T-helper 1 cell treated with Interleukin-12 subunit alpha and Interleukin-12 subunit beta and Interleukin-4 antibody, amounts not matched to agents 30 μg/mL and 1 μg/mL, for 36 hours (primary cell): ENCODE results near the gene L3MBTL4.
"Not testable (repeated sequence)": the region's sequence is repeated elsewhere in the genome, so short reads cannot be mapped to it uniquely, and the experiment has no call there.

Experiments
- H3K27ac Mint-ChIP-seq: one replicate; pipeline ENCODE4 v1.8.0; 2021; ENCODE audit warnings: mild to moderate bottlenecking, mixed read lengths
- H3K27me3 Mint-ChIP-seq: one replicate; pipeline ENCODE4 v1.8.0; 2021; ENCODE audit warnings: low read depth, mixed read lengths
- H3K36me3 Mint-ChIP-seq: one replicate; pipeline ENCODE4 v1.8.0; 2021; ENCODE audit warnings: low read depth, mixed read lengths
- H3K4me1 Mint-ChIP-seq: one replicate; pipeline ENCODE4 v1.8.0; 2021; ENCODE audit warnings: low read depth, mixed read lengths
- H3K4me3 Mint-ChIP-seq: one replicate; pipeline ENCODE4 v1.8.0; 2021; ENCODE audit warnings: mild to moderate bottlenecking, moderate library complexity, mixed read lengths
- H3K9me3 Mint-ChIP-seq: one replicate; pipeline ENCODE4 v1.8.0; 2021; ENCODE audit warnings: mixed read lengths

Gene L3MBTL4

GRCh38 chr18:6396276-6396675 is 18.4 kb downstream of the L3MBTL4 start:
- Mint-ChIP-seq H3K27ac (no peak overlapping the region), H3K4me1 (no peaks in the 10 kb centered on the region), H3K27me3 (no peaks in the 10 kb centered on the region), H3K4me3 (no peak overlapping the region), H3K36me3 (no peaks in the 10 kb centered on the region), H3K9me3 (peaks cover 6% of the 10 kb centered on the region)

- Mint-ChIP-seq H3K36me3 (no peaks in the 10 kb centered on the region), H3K27ac (no peak overlapping the region), H3K27me3 (no peaks in the 10 kb centered on the region), H3K9me3 (peaks cover 18% of the 10 kb centered on the region), H3K4me1 (no peaks in the 10 kb centered on the region), H3K4me3 (no peak overlapping the region)
These were observed 25.7 kb downstream of the L3MBTL4 start for GRCh38 chr18:6389005-6389404.

DNA sequence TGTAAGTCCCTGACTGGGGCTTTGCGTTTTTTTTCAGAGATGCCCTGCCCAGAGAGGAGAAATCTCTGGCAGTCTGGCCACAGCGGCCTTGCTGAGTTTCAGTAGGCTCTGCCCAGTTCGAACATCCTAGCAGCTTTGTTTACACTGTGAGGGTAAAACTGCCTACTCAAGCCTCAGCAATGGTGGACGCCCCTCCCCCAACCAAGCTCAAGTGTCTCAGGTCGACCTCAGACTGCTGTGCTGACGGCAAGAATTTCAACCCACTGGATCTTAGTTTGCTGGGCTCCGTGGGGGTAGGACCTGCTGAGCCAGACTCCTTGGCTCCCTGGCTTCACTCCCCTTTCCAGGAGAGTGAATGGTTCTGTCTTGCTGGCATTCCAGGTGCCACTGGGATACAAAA is 31.7 kb downstream of the L3MBTL4 start:
- Mint-ChIP-seq H3K36me3 (no peaks in the 10 kb centered on the region), H3K4me1 (no peaks in the 10 kb centered on the region), H3K9me3 (peaks cover 6% of the 10 kb centered on the region), H3K27ac (no peak overlapping the region), H3K4me3 (no peak overlapping the region), H3K27me3 (no peaks in the 10 kb centered on the region)

DNA sequence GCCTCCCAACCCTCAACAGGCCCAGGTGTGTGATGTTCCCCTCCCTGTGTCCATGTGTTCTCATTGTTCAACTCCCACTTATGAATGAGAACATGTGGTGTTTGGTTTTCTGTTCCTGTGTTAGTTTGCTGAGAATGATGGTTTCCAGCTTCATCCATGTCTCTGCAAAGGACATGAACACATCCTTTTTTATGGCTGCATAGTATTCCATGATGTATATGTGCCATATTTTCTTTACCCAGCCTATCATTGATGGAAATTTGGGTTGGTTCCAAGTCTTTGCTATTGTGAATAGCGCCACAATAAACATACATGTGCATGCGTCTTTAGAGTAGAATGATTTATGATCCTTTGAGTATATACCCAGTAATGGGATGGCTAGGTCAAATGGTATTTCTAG is 37.2 kb downstream of the L3MBTL4 start:
- H3K27ac Mint-ChIP-seq, H3K4me1 Mint-ChIP-seq, H3K36me3 Mint-ChIP-seq, H3K4me3 Mint-ChIP-seq, H3K27me3 Mint-ChIP-seq: not testable (repeated sequence)
- peaks cover 15% of the 10 kb centered on the region for H3K9me3 Mint-ChIP-seq

DNA sequence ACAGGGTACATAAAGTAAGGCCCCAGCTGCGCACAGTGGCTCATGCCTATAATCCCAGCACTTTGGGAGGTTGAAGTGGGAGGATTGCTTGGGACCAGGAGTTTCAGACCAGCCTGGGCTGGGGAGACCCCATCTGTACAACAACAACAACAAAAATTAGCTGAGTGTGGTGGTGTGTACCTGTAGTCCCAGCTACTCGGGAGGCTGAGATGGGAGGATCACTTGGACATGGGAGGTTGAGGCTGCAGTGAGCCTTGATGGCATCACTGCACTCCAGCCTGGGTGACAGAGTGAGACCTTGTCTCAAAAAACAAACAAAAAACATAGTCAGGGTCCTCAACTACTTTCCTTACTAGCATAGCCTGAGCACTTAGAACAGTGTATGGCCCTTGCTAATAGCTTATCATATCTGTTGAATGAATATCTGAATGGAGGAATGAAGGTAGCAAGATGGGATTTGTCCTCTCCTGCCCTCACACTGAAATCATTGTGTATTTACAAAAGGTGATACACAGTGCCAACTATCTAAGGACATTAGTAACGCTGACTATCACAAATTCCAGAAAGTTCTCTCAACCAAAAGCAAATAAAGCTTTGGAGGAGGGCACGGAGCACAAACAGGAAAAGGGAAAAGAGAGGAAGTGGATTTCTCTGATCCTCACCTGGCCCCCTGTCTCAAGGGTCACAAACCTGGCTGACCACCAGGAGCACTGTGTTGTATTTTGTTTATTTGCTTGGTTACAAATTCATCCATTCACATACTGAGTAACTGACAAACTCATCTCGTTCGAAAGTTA is 38.1 kb downstream of the L3MBTL4 start:
- no peak overlapping the region for H3K4me3 Mint-ChIP-seq
- no peaks in the 10 kb centered on the region for H3K27me3 Mint-ChIP-seq
- no peak overlapping the region for H3K27ac Mint-ChIP-seq
- H3K9me3 Mint-ChIP-seq, result peaks cover 15% of the 10 kb centered on the region
- H3K36me3 Mint-ChIP-seq, result no peaks in the 10 kb centered on the region
- H3K4me1 Mint-ChIP-seq, result no peaks in the 10 kb centered on the region

GRCh38 chr18:6374935-6375529 is 39.7 kb downstream of the L3MBTL4 start:
- Mint-ChIP-seq H3K27ac (no peak overlapping the region), H3K4me3 (no peak overlapping the region), H3K4me1 (no peaks in the 10 kb centered on the region), H3K36me3 (no peaks in the 10 kb centered on the region), H3K27me3 (no peaks in the 10 kb centered on the region), H3K9me3 (peaks cover 12% of the 10 kb centered on the region)

DNA sequence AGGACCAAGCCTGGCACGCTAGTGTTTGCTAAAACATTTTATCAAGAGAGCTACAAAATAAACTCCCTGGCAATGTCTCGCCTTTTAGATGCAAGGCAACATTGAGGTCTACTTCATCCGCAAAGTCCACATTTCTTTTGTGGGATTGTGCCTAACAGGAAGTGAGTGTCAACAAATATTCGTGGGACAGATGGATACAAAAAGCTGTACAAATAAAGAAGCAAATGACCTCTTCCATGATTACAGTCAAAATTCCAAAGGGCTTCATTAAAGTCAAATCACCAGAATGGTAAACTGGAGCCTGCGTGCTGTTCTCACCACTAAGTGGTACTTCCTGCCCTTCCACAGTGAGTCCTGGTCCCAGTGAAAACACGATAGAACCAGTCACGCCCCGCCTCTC is 40.4 kb downstream of the L3MBTL4 start:
- Mint-ChIP-seq H3K4me1 (no peaks in the 10 kb centered on the region), H3K27ac (no peak overlapping the region), H3K4me3 (no peak overlapping the region), H3K36me3 (no peaks in the 10 kb centered on the region), H3K9me3 (peaks cover 9% of the 10 kb centered on the region), H3K27me3 (no peaks in the 10 kb centered on the region)

DNA sequence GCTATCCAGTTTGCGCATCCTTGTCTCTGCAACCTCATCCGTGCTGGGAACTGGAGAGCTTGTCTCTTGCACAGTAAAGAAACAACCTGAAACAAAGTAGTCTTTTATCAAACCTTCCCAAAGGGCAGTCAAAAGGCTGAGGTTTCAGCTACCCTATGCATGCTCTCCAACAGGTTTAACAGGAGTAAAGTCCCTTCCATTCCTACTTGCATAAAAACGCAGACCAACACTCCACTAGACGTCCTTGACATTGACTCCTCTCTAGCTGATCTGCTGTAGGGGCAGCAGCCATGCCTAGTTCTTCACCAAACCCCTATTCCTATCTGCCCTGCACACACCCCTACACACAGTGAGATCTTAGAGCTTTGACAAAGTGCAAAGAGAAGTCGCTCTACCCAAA is 41.5 kb downstream of the L3MBTL4 start:
- H3K27ac Mint-ChIP-seq, result no peak overlapping the region
- H3K27me3 Mint-ChIP-seq, result no peaks in the 10 kb centered on the region
- no peaks in the 10 kb centered on the region for H3K36me3 Mint-ChIP-seq
- H3K4me1 Mint-ChIP-seq, result no peaks in the 10 kb centered on the region
- peaks cover 9% of the 10 kb centered on the region for H3K9me3 Mint-ChIP-seq
- no peak overlapping the region for H3K4me3 Mint-ChIP-seq

- H3K9me3 Mint-ChIP-seq, result peaks cover 6% of the 10 kb centered on the region
These were observed 43.6 kb downstream of the L3MBTL4 start for GRCh38 chr18:6370886-6371635.

DNA sequence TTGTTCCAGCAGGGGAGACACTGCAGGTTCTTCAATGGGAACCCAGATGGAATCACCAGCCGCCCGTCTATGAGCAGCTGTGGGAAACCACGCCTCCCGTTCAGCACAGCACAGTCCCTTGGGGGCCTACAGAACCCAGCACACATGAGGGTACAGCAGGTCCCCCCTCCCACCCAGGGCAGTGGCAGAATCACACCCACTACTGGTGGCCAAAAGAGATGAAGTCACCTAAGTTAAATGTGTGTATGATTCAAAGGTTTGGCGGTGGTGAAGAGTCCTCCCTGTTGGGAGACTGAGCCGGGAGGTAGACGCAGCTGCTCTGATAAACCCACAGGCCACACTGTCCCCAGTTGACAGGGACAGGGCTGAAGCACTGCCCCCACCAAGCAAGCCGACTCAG is 44.3 kb downstream of the L3MBTL4 start:
- Mint-ChIP-seq H3K9me3 (peaks cover 4% of the 10 kb centered on the region), H3K4me3 (no peak overlapping the region), H3K4me1 (no peaks in the 10 kb centered on the region), H3K36me3 (no peaks in the 10 kb centered on the region), H3K27me3 (no peaks in the 10 kb centered on the region), H3K27ac (no peak overlapping the region)

More at GRCh38 chr18:6370886-6371635, 43.6 kb downstream of the L3MBTL4 start:
- H3K27ac Mint-ChIP-seq, result no peak overlapping the region
- no peaks in the 10 kb centered on the region for H3K36me3 Mint-ChIP-seq
- no peaks in the 10 kb centered on the region for H3K4me1 Mint-ChIP-seq
- H3K4me3 Mint-ChIP-seq, result no peak overlapping the region
- H3K27me3 Mint-ChIP-seq, result no peaks in the 10 kb centered on the region

- Mint-ChIP-seq H3K27ac (no peak overlapping the region), H3K4me1 (no peaks in the 10 kb centered on the region), H3K36me3 (no peaks in the 10 kb centered on the region), H3K9me3 (no peaks in the 10 kb centered on the region), H3K27me3 (no peaks in the 10 kb centered on the region), H3K4me3 (no peak overlapping the region)
These were observed 46.7 kb downstream of the L3MBTL4 start for GRCh38 chr18:6368017-6368416.

DNA sequence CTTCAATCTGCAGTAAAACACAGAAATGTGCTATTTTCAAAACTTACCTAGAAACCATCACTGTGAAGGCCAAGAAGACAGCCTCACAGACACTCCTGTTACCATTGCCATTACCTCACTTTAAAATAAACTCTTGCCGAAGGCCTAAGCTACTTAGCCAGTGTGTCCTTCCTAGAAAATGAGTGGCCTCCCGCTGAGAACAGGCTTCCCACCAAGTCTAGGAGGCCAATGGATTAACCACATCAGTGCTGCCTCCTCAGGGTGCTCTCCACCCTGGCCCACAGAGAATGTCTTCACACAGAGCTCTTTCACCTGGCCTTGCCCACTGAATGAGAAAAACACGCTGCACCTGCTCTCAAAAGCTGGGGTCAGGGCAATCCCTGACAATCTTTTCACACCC is 47.5 kb downstream of the L3MBTL4 start:
- Mint-ChIP-seq H3K4me1 (no peaks in the 10 kb centered on the region), H3K36me3 (no peaks in the 10 kb centered on the region), H3K4me3 (no peak overlapping the region), H3K9me3 (no peaks in the 10 kb centered on the region), H3K27ac (no peak overlapping the region), H3K27me3 (no peaks in the 10 kb centered on the region)

GRCh38 chr18:6366776-6367175 is 47.9 kb downstream of the L3MBTL4 start:
- Mint-ChIP-seq H3K27ac (no peak overlapping the region), H3K9me3 (no peaks in the 10 kb centered on the region), H3K4me1 (no peaks in the 10 kb centered on the region), H3K4me3 (no peak overlapping the region), H3K27me3 (no peaks in the 10 kb centered on the region), H3K36me3 (no peaks in the 10 kb centered on the region)

GRCh38 chr18:6365385-6365784 is 49.3 kb downstream of the L3MBTL4 start:
- Mint-ChIP-seq H3K36me3 (no peaks in the 10 kb centered on the region), H3K4me1 (no peaks in the 10 kb centered on the region), H3K27me3 (no peaks in the 10 kb centered on the region), H3K9me3 (no peaks in the 10 kb centered on the region), H3K27ac (no peak overlapping the region), H3K4me3 (no peak overlapping the region)

DNA sequence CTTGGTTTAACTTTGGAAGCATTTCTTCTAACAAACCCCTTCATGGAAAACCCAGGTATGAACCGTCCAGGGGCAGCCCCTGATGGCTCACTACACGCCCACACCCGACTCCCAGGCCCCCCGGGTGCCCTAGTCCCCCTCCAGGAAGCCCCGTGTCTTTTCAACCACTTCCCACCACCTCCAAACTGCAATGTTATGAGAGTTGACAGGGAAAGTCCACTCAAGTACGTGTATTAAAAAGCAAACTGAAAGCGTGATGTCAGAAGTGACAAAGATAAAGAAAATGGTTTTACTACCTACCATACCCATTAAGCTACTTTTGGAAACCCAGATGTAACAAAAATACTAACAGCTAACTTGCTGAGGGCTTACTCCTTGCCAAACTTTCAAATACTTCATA is 51.5 kb downstream of the L3MBTL4 start:
- Mint-ChIP-seq H3K9me3 (no peaks in the 10 kb centered on the region), H3K4me3 (no peak overlapping the region), H3K4me1 (no peaks in the 10 kb centered on the region), H3K27me3 (no peaks in the 10 kb centered on the region), H3K27ac (no peak overlapping the region), H3K36me3 (no peaks in the 10 kb centered on the region)
